Panc1 (cell line): ENCODE results near the gene GALNT16. TPM values are rescaled to one million over a fixed set of nuclear protein-coding genes. Genes with fewer than 3 reads are reported as not detected.

Experiments
- ATAC-seq: fragments of 200-7000 bp; cut with Tn5 transposase; 2 replicates; pipeline ENCODE4 v1.9.1; 2020; ENCODE audit warnings: mild to moderate bottlenecking, moderate library complexity
- BruUV-seq: library from RNA; stranded (reverse); fragments of 400-500 nt; replicated peaks from 2 replicates; lab custom pipeline; 2021; lab: Mats Ljungman, UMichigan
- CTCF ChIA-PET: fragments of 300-600 bp; sonication (Branson Sonifier 250); formaldehyde crosslinking; loops from one replicate; lab custom pipeline; 2022; ENCODE audit warnings: antibody characterized with exemption; lab: Charles Lee
- POLR2A ChIA-PET: fragments of 300-600 bp; sonication (Branson Sonifier 250); formaldehyde crosslinking; loops from one replicate; lab custom pipeline; 2022; ENCODE audit warnings: antibody characterized with exemption; lab: Charles Lee
- DNase-seq: peaks from one replicate; pipeline ENCODE4 v3.0.0-alpha.2; 2010; ENCODE audit warnings: low read depth, low spot score
- H3K27ac ChIP-seq: 2 replicates; pipeline ENCODE4 v1.5.1; 2011; ENCODE audit warnings: mild to moderate bottlenecking, low read length, inconsistent platforms
- H3K27me3 ChIP-seq: fragments of 200-500 bp; sonication (Bioruptor generic); 2 replicates; pipeline ENCODE4 v1.6.0; 2014; ENCODE audit warnings: low read length, inconsistent platforms; ENCODE audit not compliant: control insufficient read depth, insufficient read depth
- H3K36me3 ChIP-seq: fragments of 200-500 bp; sonication (Bioruptor generic); 2 replicates; pipeline ENCODE4 v1.5.1; 2014; ENCODE audit warnings: inconsistent platforms, mild to moderate bottlenecking, low read length, moderate library complexity; ENCODE audit not compliant: control insufficient read depth, insufficient read depth
- H3K4me1 ChIP-seq: 2 replicates; pipeline ENCODE4 v1.5.1; 2011; ENCODE audit warnings: inconsistent platforms, mild to moderate bottlenecking, low read length, moderate library complexity; ENCODE audit not compliant: control insufficient read depth, insufficient read depth
- H3K4me3 ChIP-seq, 2 experiments: 2 replicates each; pipeline ENCODE4 v1.5.1; 2011 to 2012; ENCODE audit warnings: low read depth in 2 of 2, low read length in 2 of 2, mild to moderate bottlenecking in 2 of 2, inconsistent platforms in 1 of 2, moderate library complexity in 1 of 2
- H3K9me3 ChIP-seq: fragments of 200-500 bp; sonication (Bioruptor generic); 2 replicates; pipeline ENCODE4 v1.5.1; 2014; ENCODE audit warnings: low read depth, mild to moderate bottlenecking, inconsistent platforms, low read length, moderate library complexity; ENCODE audit not compliant: control insufficient read depth, insufficient read depth
- POLR2AphosphoS5 ChIP-seq: IDR thresholded peaks from 2 replicates; pipeline ENCODE4 v1.6.1; 2012; ENCODE audit warnings: mild to moderate bottlenecking, low read depth, low read length, moderate library complexity
- SIN3A ChIP-seq: IDR thresholded peaks from 2 replicates; pipeline ENCODE4 v1.6.1; 2012; ENCODE audit warnings: low read depth, mild to moderate bottlenecking, low read length, moderate library complexity, borderline replicate concordance; ENCODE audit not compliant: insufficient read depth
- TCF7L2 ChIP-seq: IDR thresholded peaks from 2 replicates; pipeline ENCODE4 v1.6.1; 2011; ENCODE audit warnings: mild to moderate bottlenecking, low read depth, low read length, inconsistent platforms
- in situ Hi-C: cut with HindIII; loops from 2 replicates; pipeline ENCODE4 v1.10.0; 2016; ENCODE audit warnings: low sequenced_read_pairs, low pct_unique_long_range_greater_than_20kb
- intact Hi-C: fragments of 100-400 bp; cut with micrococcal nuclease; formaldehyde crosslinking; loops from one replicate; pipeline ENCODE4 v1.10.0; 2022; ENCODE audit not compliant: unreplicated experiment
- total RNA-seq: library from RNA; stranded (reverse); gene quantifications from one replicate; pipeline ENCODE4 v1.2.1, GENCODE V29; 2021; ENCODE audit not compliant: unreplicated experiment
- TF ChIP-seq, protein P1 (sequence below), 2 experiments: IDR thresholded peaks; 2 replicates each; pipeline ENCODE4 v1.6.1; 2011 to 2012; ENCODE audit warnings: low read depth in 2 of 2, control low read depth in 1 of 2, low read length in 1 of 2, mild to moderate bottlenecking in 1 of 2, moderate library complexity in 1 of 2; ENCODE audit not compliant: insufficient read depth in 1 of 2
- TF ChIP-seq, protein P2 (sequence below): fragments of 450-650 bp; IDR thresholded peaks from 2 replicates; pipeline ENCODE4 v1.5.1; 2017; ENCODE audit warnings: mild to moderate bottlenecking

GALNT16 gene
- total RNA-seq, 1 experiment from 2014 or later = 0.72 TPM

DNA sequence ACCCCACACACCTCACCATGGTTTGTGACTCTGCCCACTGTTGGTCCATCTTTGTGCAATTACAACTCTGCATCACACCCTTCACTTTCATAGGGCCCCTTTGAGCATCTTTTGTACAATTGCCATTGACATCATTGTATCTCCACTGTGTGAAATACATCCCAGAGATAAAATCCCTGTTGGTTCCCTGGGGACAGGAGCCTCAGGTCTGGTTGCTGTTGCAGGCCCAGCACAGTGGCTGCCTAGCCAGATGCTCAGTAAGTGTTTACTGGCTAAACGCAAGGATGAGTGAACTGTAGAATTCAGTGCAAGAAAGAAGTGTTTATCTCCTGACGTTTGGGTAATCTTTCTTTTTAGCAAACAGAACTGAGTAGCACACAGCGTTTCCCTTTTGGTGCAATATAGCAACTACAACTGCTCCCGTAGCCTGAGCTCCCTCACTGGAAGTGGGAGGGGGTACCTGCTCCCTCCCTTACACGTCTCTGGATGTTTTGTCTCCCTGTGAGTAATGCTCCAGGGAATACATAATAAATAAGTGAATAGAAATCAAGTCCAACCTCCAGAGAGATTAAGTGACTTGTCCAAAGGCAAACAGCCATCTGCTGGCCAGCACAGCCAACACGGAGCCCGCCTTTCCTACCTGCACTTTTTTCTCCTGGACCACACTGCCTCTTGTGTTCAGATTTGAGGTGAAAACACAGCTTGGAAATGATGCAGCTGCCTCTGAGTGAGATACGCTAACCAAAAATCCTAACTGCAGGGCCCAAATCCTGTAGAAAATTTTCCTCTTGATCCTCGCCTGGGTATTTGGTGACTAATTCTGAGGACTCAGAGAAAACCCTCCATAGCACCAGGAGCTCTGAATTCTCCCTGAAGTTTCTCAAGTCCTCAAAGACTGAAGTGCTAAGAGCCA, 27.4 kb downstream of the GALNT16 start:
- no peaks in the 10 kb centered on the region for H3K4me1 ChIP-seq
- intact Hi-C loops (no loop called here), in situ Hi-C loops (no loop called here)
- no peaks in the 10 kb centered on the region for H3K36me3 ChIP-seq
- H3K27me3 ChIP-seq = no peaks in the 10 kb centered on the region
- no peak overlapping the region for H3K27ac ChIP-seq
- TF ChIP-seq SIN3A (no peak), TCF7L2 (no peak), POLR2AphosphoS5 (no peak)
- TF ChIP-seq, protein P1, sequence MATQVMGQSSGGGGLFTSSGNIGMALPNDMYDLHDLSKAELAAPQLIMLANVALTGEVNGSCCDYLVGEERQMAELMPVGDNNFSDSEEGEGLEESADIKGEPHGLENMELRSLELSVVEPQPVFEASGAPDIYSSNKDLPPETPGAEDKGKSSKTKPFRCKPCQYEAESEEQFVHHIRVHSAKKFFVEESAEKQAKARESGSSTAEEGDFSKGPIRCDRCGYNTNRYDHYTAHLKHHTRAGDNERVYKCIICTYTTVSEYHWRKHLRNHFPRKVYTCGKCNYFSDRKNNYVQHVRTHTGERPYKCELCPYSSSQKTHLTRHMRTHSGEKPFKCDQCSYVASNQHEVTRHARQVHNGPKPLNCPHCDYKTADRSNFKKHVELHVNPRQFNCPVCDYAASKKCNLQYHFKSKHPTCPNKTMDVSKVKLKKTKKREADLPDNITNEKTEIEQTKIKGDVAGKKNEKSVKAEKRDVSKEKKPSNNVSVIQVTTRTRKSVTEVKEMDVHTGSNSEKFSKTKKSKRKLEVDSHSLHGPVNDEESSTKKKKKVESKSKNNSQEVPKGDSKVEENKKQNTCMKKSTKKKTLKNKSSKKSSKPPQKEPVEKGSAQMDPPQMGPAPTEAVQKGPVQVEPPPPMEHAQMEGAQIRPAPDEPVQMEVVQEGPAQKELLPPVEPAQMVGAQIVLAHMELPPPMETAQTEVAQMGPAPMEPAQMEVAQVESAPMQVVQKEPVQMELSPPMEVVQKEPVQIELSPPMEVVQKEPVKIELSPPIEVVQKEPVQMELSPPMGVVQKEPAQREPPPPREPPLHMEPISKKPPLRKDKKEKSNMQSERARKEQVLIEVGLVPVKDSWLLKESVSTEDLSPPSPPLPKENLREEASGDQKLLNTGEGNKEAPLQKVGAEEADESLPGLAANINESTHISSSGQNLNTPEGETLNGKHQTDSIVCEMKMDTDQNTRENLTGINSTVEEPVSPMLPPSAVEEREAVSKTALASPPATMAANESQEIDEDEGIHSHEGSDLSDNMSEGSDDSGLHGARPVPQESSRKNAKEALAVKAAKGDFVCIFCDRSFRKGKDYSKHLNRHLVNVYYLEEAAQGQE (IDR thresholded peaks at IDR 0.05; ENCODE audit: insufficient read depth in 1 of 2, low read depth in 2 of 2, low read length in 1 of 2) = no peak
- TF ChIP-seq, protein P2, sequence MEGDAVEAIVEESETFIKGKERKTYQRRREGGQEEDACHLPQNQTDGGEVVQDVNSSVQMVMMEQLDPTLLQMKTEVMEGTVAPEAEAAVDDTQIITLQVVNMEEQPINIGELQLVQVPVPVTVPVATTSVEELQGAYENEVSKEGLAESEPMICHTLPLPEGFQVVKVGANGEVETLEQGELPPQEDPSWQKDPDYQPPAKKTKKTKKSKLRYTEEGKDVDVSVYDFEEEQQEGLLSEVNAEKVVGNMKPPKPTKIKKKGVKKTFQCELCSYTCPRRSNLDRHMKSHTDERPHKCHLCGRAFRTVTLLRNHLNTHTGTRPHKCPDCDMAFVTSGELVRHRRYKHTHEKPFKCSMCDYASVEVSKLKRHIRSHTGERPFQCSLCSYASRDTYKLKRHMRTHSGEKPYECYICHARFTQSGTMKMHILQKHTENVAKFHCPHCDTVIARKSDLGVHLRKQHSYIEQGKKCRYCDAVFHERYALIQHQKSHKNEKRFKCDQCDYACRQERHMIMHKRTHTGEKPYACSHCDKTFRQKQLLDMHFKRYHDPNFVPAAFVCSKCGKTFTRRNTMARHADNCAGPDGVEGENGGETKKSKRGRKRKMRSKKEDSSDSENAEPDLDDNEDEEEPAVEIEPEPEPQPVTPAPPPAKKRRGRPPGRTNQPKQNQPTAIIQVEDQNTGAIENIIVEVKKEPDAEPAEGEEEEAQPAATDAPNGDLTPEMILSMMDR = no peak
- DNase-seq (no peak), ATAC-seq (no peak)
- no TSS peak for BruUV-seq
- ChIA-PET CTCF (interaction anchor here (0.6 to 0.8 kb wide), 2 partner anchors 12 to 551 kb away, joined by 3 to 4 read pairs; no protein-coding TSS in a partner anchor), POLR2A (no interaction called here)
- no peaks in the 10 kb centered on the region for H3K9me3 ChIP-seq
- H3K4me3 ChIP-seq = no peak overlapping the region

DNA sequence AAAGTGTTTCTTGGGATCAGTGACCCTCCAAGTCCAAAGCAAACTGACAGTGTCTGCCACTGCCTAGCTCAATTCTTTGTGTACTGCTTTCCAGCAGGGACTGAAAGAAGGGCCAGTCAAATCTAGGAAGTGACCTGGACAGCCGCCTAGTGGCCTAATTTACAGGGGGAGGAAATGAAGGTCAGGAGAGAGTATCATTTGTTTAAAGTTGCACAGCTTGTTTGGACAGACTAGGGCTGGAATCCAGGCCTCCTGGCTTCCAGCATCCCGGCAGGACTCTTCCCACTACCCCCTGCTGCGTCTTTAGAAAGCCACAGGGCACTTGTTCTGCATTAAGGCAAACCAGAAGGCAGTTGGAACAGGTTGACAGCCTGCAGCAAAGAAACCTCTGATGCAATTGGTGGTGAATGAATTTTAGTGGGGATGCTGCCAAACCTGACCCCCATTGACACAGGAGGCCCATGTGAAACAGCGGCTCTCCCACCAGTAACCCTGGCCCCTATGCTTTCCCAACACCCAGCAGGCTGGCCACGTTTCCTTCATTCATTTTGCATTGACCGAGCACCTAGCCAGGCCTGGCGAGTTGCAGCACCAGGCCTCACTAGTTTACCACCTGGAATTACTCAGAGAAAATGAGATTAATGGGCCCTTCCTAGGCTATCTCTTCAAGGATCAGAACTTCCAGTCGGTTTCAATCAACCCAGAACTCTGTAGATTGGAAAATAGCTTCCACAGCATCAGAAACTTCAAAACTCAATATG, 28.2 kb downstream of the GALNT16 start:
- in situ Hi-C loops = no loop called here
- ATAC-seq (peak; percentile 69), DNase-seq (no peak)
- Histone ChIP-seq H3K4me1 (no peaks in the 10 kb centered on the region), H3K27ac (no peak overlapping the region), H3K36me3 (no peaks in the 10 kb centered on the region), H3K4me3 (no peak overlapping the region), H3K9me3 (no peaks in the 10 kb centered on the region), H3K27me3 (no peaks in the 10 kb centered on the region)
- ChIA-PET POLR2A (interaction anchor here (0.7 kb wide), 1 partner anchor 163 kb away, joined by 3 read pairs; no protein-coding TSS in a partner anchor), CTCF (interaction anchor here (0.6 to 0.8 kb wide), 2 partner anchors 11 to 552 kb away, joined by 3 to 4 read pairs; no protein-coding TSS in a partner anchor)
- intact Hi-C loops = no loop called here
- BruUV-seq = no TSS peak
- TF ChIP-seq, protein P2 = peak; percentile 59
- TF ChIP-seq TCF7L2 = no peak
